Tibial artery (tissue), 4 donors: ENCODE measurements around the gene TMEM258.
A peak's percentile ranks its signal among the peaks of the same experiment; 100 is the strongest.

Experiments
- DNase-seq, 2 donors: peaks; one replicate each; pipeline ENCODE4 v3.0.0-alpha.2; 2019
- H3K27ac ChIP-seq, 2 donors: fragments of 200-600 bp; sonication (generic) in 1 of 2; 1 replicate in 1 of 2; 2 replicates in 1 of 2; pipeline ENCODE4 v1.5.1; 2018 to 2019; ENCODE audit warnings: mild to moderate bottlenecking in 1 of 2
- H3K27me3 ChIP-seq, 2 donors: fragments of 200-600 bp; sonication (generic) in 1 of 2; one replicate each; pipeline versions ENCODE4 v1.5.1 to v1.6.0; 2016 to 2019
- H3K36me3 ChIP-seq, 3 donors: fragments of 200-600 bp; sonication (generic) in 2 of 3; one replicate each; pipeline ENCODE4 v1.5.1; 2016 to 2019; ENCODE audit warnings: mild to moderate bottlenecking in 2 of 3
- H3K4me1 ChIP-seq, 4 donors: fragments of 200-600 bp; sonication (generic) in 2 of 4; 1 replicate in 3 of 4; 2 replicates in 1 of 4; pipeline ENCODE4 v1.5.1; 2016 to 2019
- H3K4me3 ChIP-seq, 2 donors: fragments of 200-600 bp; sonication (generic) in 1 of 2; 1 replicate in 1 of 2; 2 replicates in 1 of 2; pipeline ENCODE4 v1.5.1; 2018 to 2019; ENCODE audit warnings: mild to moderate bottlenecking in 2 of 2
- H3K9me3 ChIP-seq, 3 donors: fragments of 200-600 bp; sonication (generic) in 1 of 3; one replicate each; pipeline ENCODE4 v1.5.1; 2016 to 2019
- intact Hi-C: fragments of 100-400 bp; cut with DNase I; formaldehyde crosslinking; loops from one replicate; pipeline ENCODE4 v1.15.0; 2023; ENCODE audit warnings: low total_unique reads
- TF ChIP-seq, protein P1 (sequence below), 2 experiments: fragments of 200-600 bp in 1 of 2; fragments of 450-650 bp in 1 of 2; IDR thresholded peaks; one replicate each; pipeline ENCODE4 v1.5.1; 2017 to 2019; ENCODE audit warnings: antibody characterized with exemption in 2 of 2, mild to moderate bottlenecking in 1 of 2, moderate library complexity in 1 of 2

TMEM258 gene

DNA sequence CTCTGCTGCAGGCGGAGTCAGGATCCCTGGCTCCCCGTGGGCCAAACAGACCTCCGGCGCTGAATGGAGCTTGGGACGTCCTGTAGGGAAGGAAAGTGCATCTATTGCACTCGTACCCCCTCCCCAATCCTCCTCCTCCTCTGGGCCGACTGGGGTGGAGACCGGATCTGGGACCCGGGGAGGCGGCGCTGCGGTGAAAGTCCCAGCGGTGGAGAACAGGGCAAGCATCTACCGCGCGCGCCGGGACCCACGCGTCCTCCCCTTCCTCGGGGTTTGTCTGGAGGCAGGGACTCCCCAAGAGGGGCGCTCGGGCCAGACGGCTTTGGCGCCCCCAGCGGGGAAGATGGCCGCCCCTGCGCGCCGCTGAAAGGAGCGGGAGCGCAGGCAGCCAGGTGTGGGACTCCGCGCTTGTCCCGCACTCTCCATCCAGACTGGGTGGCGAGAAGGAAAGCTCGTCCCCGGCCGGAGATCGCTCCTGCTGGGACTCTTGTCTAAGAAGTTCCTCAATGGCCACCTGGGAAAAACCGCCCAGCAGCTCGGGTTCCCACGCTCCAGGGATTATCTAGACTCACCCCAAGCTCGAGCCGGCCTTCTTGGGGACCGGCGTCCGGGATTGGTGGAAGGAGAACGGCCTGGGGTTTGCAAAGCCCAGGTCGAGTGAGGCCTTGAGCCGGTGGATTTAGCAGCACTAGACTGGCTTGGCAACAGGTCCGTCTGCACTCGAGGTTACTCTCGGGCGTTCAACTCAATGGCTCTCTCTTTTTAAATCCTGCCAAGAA, 36.4 kb upstream of the TMEM258 start:
- peak overlapping the region; percentile 83 to 92 for H3K27ac ChIP-seq
- peaks cover 0 to 61% (median 53%) of the 10 kb centered on the region in 4 donors for H3K4me1 ChIP-seq
- no peaks in the 10 kb centered on the region for H3K9me3 ChIP-seq
- peak overlapping the region; percentile 81 to 85 for H3K4me3 ChIP-seq
- no peaks in the 10 kb centered on the region for H3K36me3 ChIP-seq
- TF ChIP-seq, protein P1, sequence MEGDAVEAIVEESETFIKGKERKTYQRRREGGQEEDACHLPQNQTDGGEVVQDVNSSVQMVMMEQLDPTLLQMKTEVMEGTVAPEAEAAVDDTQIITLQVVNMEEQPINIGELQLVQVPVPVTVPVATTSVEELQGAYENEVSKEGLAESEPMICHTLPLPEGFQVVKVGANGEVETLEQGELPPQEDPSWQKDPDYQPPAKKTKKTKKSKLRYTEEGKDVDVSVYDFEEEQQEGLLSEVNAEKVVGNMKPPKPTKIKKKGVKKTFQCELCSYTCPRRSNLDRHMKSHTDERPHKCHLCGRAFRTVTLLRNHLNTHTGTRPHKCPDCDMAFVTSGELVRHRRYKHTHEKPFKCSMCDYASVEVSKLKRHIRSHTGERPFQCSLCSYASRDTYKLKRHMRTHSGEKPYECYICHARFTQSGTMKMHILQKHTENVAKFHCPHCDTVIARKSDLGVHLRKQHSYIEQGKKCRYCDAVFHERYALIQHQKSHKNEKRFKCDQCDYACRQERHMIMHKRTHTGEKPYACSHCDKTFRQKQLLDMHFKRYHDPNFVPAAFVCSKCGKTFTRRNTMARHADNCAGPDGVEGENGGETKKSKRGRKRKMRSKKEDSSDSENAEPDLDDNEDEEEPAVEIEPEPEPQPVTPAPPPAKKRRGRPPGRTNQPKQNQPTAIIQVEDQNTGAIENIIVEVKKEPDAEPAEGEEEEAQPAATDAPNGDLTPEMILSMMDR (IDR thresholded peaks at IDR 0.05) = peak; percentile 30 to 52
- intact Hi-C loops = no loop called here
- no peaks in the 10 kb centered on the region for H3K27me3 ChIP-seq
- DNase-seq = peak; percentile 46 to 88

DNA sequence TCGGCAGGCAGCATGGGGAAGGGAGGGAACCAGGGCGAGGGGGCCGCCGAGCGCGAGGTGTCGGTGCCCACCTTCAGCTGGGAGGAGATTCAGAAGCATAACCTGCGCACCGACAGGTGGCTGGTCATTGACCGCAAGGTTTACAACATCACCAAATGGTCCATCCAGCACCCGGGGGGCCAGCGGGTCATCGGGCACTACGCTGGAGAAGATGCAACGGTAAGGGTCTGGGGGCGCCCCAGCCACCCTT, 35.9 kb upstream of the TMEM258 start:
- Histone ChIP-seq H3K27ac (peak overlapping the region; percentile 83 to 92), H3K9me3 (no peaks in the 10 kb centered on the region), H3K4me1 (peaks cover 0 to 61% (median 48%) of the 10 kb centered on the region in 4 donors), H3K27me3 (no peaks in the 10 kb centered on the region), H3K4me3 (peak overlapping the region; percentile 81 to 85), H3K36me3 (no peaks in the 10 kb centered on the region)
- no peak for DNase-seq
- intact Hi-C loops = no loop called here
- TF ChIP-seq, protein P1 (IDR thresholded peaks at IDR 0.05) = no peak

DNA sequence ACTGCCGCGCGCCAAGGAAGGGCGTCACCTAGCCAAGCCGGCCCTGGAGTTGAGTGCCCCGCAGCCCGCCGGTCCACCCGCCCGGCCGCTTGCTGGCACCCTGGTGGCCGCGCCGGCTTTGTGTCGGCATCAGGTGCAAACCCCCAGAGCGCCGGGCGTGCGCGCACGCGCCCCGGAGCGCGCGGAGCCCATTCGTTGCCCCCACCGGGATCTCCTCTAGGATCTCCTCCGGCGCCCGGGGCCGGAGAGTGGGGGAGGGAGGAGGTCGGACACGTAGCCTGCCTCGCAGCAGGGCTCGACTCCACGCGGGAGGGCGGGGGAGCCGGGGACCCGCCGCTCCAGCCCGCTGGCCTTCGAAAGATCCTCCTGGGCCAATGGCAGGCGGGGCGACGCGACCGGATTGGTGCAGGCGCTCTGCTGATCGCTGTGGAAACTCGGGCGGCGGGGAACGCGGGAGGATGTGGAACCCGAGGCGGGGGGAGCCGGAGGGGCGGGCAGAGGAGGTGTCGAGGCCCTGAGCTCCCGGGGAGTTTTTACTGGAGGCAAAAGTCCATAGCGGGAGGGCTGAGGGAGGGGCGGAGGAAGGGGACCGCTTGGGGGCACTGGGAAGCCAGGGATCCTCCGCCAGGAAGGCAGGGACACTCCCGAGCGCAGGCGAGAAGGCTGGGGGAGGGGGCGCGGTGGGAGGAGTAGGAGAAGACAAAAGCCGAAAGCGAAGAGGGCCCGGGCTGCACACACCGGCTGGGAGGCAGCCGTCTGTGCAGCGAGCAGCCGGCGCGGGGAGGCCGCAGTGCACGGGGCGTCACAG, 35.4 kb upstream of the TMEM258 start, which contains the start of gene FADS2:
Gene FADS2, plus strand, starts transcription at position 730 of the 808 bp plus-strand sequence. CDS start 91 bp downstream, outside the sequence.
- intact Hi-C loops = no loop called here
- no peaks in the 10 kb centered on the region for H3K36me3 ChIP-seq
- DNase-seq = peak; percentile 94 to 98
- peak within 1 kb of the TSS; percentile 81 to 85 for H3K4me3 ChIP-seq
- H3K27me3 ChIP-seq = no peaks in the 10 kb centered on the region
- peaks cover 0 to 56% (median 42%) of the 10 kb centered on the region in 4 donors for H3K4me1 ChIP-seq
- TF ChIP-seq, protein P1 (IDR thresholded peaks at IDR 0.05) = peak in 1 of 2 experiments; percentile 40
- no peaks in the 10 kb centered on the region for H3K9me3 ChIP-seq
- peak within 1 kb of the TSS; percentile 83 to 92 for H3K27ac ChIP-seq

DNA sequence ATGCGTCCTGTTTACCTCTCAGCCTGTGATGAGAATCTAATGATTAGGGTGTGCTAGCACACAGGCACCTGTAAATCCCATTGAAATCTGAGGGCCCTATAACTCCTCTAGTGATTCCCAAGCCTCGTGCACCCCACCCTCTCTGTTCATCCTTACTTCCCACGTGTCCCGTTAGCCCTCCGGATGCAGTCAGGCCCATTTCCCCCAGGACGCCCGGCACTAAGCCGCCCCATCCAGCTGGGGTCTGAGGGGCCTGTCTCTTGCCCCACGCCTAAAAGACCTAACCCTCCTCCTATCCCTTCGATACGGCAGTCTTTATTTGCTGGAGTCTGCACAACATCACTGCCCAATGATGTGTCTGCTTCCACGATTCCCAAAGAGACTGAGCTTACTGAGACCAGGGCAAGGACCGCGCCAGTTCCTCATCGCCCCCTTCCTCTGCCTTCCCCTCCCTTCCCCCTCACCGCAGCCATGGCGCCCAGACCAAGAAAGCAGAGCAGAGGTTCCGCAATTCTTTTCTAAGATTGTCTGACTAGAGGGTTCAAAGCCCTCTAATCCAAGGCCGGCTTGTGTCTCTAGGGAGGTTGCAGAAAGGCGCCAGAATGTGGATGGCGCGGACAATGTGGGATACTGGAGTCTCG, 34.7 kb upstream of the TMEM258 start:
- H3K4me1 ChIP-seq = peaks cover 0 to 49% (median 35%) of the 10 kb centered on the region in 4 donors
- peak in 1 of 2 donors; percentile 40 for DNase-seq
- intact Hi-C loops = no loop called here

DNA sequence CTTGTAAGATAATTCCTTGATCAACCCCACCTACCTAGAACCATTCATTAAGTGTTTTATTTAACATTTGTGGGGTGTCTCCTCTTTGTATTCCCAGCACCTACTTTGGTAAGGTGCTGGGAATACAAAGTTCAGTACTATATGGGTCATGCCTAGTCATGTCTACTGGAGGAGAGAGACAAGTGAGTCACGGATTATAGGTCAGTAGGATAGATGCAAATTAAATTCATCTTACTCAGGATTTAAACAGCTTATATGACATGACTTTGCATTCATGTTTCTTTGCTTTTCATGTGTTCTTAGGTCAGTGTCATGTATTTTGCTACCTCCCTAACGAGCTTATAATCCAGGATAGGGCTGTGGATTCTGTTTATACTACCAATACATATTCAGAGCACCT, 27.8 kb upstream of the TMEM258 start:
- intact Hi-C loops = no loop called here
- Histone ChIP-seq H3K4me3 (no peak overlapping the region), H3K9me3 (no peaks in the 10 kb centered on the region), H3K36me3 (no peaks in the 10 kb centered on the region), H3K4me1 (peaks cover 0 to 17% (median 11%) of the 10 kb centered on the region in 4 donors), H3K27ac (peak overlapping the region; percentile 5 to 43), H3K27me3 (no peaks in the 10 kb centered on the region)
- no peak for DNase-seq
- TF ChIP-seq, protein P1 (IDR thresholded peaks at IDR 0.05) = no peak

More for the DNA sequence above, 34.7 kb upstream of the TMEM258 start:
- Histone ChIP-seq H3K27me3 (no peaks in the 10 kb centered on the region), H3K4me3 (peak overlapping the region; percentile 81 to 85), H3K27ac (peak overlapping the region; percentile 83 to 92), H3K36me3 (no peaks in the 10 kb centered on the region), H3K9me3 (no peaks in the 10 kb centered on the region)
- TF ChIP-seq, protein P1 (IDR thresholded peaks at IDR 0.05) = no peak
